ENCODE measurements around the gene AFAP1L2.
A peak's percentile ranks its signal among the peaks of the same experiment; 100 is the strongest.

The AFAP1L2 gene

DNA sequence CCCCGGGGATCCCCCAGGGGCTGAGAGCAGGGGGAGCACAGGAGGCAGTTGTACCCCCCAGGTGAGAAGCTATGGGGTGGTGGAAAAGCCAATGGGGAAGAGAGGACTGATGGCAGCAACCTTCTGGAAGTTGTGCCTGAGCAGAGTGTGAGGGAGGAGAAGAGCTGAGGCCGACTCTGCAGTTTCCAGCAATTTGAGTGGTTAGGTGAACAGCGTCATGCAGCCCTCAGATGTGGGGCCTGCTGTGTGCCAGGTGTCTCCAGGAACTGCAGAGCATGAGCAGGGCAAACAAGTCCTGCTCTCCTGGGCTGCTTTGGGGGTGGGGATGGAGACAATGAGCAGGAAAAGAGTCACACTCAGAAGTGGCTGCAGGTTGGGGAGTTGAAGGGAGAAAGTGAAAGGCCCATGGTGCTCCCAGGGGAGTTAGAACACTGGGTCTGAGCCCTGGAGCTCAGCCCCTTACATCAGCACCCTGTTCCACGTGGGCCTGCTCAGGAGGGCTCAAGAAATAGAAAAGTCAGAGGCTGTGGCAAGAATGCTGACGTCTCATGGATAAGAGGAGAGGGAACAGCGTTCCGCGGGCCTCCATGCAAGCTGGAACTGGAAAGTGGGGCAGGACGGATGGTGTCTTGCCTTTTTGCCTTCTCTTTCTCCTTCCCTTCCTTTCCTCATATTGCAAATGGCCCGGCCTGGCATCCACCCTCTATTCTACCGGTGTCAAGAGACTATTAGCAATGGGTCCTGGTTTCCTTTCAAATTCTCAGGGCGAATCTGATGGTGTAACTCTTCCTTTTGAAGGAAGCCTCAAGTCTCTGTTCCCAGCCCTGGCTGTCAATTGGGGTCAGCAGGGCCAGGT, 4.0 kb upstream of the AFAP1L2 start:
- no peak for DNase-seq

DNA sequence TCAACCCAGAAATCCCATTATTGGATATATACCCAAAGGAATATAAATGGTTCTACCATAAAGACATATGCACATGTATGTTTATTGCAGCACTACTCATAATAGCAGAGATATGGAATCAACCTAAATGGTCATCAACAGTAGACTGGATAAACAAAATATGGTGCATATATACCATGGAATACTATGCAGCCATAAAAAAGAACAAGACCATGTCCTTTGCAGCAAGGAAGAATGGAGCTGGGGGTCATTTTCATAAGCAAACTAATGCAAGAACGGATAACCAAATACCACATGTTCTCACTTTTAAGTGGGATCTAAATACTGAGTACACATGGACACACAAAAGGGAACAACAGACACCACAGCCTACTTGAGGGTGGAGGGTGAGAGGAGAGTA, 2.2 kb upstream of the AFAP1L2 start:
- DNase-seq: no peak

DNA sequence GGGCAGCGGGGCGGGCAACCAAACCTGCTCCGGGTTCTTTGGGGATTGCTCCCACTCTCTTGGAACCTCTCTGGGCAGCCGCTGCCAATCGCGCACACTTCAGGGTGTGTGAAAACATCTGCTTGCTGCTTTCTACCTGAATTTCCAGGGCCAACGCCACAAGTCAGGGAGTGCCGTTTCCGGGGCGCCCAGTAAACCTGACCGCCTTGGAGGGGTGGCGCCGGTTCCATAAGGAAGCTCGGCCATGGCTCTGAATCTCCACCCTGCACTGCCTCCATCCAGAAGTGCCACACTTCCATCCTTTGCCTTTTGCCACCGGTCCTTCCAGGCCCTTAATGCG, 679 bp upstream of the AFAP1L2 start:
- no peak for DNase-seq

DNA sequence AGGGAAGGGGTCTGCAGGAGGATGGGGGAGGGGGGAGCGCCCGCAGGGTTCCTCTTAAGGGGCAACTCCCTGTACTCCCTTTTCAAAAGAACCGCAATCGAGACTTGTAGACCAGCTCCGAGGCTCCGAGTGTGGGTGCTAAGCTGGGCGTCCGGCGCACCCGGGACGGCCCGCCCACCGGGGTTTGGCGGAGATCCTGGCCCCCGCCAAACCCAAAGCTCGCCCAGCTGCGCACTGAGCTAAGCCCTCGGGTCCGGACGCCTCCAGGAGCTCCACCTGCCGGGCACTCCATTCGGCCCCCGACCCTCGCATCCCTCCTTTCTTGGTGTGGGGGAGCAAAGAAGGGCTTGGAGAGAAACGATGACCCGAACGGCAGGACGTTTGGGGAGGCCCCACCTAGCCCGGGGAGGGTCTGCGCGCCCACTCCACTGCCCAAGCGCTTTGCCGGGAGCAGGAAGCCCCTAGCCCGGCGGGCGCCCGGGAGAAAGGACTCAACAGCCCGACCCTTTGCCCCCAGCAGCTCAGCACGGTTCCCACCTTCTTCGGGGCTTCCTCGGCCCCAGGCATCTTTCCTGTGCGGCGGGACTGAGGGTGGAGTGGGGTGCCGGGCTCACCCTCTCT, 651 bp downstream of the AFAP1L2 start:
- no peak for DNase-seq

DNA sequence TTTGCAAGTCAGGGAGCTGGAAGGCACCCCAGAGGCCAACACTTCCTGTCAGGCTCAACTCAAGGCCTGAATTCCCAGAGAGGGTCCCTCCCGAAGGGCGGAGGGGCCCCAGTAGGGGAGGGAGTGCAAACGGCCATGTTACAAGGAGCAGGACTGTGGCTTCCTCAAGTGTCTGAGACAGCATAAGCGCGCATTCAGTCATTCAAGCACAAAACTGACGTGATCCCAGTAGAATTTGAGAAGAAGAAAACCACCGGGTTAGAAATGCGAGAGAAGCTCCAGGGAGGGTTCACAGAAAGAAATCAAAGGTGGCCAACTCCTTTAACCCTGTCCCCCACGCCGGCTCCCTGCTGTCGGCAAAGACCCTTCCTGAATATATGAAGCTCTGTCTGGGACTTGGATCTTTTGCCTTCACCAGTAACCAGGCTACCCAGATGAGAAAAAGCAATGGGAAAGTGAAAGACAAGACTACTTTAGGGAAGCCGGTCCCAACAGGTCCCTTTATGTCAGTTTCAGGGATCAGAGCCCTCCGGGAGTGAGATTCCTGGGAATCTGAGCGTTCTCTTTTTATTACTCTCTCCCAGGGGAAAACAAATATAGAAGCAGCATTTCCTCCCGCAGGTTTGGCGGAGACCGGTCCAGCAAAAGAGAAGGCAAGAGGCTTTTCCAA, 1.3 kb downstream of the AFAP1L2 start:
- no peak for DNase-seq

DNA sequence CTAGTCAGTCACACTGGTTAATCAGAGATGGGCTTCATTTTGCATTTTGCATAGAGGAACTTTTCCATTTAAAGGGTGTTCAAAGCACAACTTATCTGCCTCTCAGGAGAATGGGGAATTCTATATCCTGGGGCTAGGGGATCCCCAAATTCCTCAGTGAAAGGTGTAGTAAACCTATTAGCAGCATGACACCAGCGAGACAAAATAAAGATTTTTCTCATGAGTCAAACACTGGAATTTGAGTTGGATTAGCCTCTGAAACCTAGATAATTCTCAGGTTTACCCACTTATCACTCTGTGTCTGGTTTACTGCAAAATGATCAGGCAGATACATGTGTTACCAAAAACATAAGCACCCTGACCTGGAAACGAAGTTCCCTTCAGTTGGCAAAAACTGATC, 2.1 kb downstream of the AFAP1L2 start:
- DNase-seq: no peak

DNA sequence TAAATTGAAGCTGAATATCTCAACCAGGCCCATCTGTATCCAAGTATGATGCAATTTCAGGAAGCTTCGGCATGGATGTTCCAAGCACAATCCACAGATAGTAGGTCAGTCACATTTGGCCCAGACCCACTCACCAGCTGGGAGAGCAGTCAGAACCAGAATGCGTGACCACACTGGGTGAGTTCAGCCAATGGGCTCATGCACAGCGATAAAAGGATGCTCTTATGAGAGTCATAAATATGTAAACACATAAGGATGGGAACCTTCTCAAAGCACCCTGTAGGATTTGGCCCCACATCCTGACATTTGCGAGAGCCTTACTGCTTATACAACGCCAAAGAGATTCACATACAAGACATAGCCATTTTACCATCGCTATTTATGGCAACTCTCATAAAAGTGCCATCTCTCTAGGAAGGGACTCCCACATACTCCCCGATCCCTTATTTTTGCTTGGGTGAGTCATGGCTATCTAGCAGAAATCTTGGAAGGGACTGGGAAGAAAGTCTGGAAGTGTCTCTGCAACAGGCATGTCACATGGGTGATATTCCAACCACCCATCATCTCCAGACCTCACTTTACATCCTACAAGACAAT, 3.0 kb downstream of the AFAP1L2 start:
- no peak for DNase-seq

DNA sequence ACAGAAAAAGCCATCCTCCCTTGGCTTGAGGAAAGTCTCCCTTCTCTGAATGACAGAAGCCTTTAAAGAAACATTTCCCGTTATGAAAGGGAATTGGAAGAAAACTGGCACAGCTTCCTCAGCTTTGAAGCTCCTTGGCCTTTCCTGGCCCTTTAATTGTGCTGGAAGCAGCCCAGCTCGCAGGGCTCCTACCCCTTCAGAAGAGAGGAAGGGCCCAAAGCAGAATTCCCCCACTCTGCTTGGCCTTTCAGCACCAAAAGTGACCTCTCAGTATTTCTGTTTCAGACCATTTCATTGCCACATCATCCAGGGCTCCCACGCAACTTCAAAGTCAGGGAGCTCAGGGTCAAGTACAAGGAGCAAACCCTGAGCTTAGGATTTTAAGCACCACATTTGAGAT, 4.2 kb downstream of the AFAP1L2 start:
- DNase-seq: no peak

DNA sequence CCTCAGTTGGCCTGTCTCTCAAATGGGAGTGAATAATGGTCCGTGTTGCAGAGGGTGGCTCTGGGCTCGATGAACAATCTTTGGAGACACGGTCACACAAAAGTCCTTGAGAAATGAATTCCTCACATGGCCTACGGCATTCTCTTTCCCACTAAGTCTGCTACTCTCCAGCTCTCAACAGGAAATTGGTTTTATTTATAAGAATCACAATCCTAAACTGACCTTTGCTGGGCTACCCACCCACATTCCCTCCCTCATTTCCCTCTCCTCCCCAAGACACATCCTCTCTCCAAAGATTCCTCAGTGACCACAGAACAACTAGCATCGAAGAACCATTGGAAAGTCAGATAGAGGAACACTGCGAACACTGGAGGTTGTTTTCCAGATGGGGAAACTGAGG, 4.7 kb downstream of the AFAP1L2 start:
- no peak for DNase-seq

DNA sequence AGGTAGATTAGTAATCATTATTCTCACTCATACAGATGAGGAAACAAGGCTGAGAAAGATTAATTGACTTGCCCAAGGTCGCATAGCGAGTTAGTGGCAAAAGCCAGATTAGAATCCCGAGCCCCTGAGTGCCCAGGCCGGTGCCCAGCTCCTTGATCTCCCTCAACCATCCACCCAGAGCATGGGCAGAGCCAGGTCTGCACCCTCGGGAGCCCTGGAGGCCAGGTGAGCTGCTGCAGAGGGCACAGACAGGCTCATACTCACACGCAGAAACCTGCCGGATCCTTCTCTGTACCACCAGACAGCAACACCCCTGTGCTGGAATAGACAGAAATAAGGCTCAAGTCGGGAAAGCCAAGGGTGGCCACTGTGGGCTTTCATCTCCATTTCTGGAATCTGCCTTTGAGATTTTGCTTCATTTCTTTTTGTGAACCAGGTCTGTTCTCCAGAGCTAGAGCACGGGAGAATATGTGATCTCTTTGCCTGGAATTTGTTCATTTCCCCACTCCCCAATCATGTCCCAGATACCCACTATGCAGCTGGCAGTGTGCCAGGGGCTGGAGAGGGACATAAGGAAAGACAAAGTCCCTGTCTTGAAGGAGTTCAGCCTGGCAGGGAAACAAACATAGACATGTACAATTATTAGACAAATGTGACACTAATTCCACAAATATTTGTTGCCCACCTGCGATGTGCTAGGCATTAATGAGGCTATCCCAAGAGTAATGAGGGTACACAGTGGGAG, 5.5 kb downstream of the AFAP1L2 start:
- DNase-seq: no peak

DNA sequence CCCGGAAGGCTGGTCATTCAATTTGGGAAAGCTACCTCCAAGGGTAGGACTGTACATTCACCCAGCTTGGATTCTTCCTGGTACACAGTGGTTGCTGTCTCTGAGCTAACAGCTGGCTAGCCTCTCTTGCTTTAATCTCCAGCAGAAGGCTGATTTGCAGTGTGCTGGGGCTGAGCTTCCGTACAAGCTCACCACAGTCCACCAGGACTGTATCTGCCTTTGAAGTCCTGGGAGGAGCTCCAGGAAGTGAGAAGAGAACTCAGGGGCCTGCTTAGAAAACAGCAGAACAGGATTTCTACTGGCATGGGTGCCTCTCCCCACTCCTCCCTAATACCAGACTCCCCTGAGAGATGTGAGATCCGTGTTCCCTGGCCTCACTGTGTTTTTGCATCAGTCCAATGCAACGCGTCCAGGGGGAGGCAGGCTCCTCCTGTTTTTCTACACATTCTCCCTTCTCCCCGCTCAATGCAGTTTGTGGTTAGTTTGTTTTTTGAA, 6.6 kb downstream of the AFAP1L2 start:
- peak; percentile 6 for DNase-seq

DNA sequence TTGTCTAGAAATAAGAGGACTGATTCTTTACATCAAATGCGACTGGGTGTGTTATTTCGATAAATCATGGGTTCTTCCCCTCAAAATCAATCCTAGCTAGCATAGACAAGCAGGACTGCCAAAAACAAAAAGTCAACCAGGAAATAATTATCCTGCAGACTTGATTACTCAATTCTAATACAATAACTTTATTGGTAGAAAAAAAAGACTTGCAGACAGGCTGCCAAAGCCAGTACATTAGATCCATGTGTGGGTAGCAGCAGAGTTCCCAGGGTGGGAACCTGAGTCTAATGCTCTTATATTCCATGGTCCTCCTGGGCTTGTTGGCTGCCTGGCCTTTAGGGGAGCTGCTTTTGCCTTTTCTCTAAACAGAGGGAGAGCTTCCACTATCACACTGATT, 7.8 kb downstream of the AFAP1L2 start:
- DNase-seq: no peak

DNA sequence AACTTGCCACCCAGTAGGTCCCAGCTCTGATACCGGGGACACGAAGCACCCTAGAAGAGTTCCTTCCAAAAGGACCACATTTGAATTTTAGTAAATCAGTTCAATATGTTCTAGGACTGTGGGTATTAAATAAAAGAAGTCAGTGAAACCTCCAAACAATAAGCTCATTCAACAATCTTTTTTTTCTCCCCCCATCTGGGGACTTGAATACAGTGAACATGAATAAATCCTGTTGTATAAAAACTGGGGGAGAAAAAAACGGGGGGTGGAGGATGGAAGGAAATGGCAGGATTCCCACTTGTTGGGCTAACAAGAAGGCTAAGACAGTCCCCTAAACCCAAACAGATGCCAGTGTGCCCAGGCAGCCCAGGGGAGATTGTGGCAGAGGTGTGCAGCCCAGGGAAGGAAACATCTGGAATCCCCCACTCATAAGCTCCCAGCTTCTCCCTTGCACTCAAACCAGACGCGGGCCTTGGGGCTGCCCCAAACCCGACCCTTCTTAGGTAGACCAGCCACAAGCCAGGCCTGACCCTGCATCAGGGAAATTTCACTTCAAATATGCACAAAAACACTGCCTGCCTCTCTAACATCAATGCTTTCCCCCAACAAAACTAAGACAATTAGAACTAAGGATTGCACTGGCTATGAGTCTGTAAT, 8.8 kb downstream of the AFAP1L2 start:
- DNase-seq: no peak

DNA sequence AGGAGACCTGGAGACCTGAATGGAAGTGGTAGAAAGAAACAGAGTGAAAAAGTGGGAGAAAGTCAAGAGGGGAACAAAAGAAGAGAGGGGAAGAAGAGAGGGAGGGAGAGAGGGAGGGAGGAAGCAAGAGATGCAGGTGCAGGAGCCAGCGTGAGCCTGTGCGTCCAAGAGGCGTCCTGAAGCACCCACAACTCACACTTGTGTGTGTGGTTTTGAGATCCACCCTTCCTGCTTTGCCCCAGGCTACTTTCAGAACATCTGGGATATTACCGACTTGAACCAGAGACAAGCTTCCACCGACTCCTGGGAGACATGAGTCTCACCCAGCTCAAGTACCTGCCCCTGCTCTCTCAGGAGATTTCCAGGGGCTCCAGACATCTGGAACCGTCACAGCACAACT, 9.8 kb downstream of the AFAP1L2 start:
- no peak for DNase-seq

DNA sequence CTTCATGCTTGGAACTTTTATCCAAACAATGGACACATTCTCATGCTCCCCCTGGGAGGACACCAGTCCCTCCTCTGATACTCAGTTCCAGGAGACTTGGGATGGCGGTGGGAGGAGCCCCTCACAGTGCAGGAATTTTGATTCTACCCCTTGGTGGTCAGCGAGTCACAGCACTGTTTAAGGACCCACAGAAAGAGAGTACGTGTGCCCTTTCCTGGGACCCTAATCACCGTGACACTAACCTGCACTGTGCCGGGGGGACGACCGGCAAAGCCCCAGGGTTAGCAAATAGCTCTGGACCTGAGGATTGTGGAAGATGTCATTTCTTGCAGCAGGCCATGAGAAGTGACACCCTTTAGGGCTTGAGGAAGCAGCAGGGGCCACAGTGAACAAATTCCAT, 10.4 kb downstream of the AFAP1L2 start:
- DNase-seq: no peak

DNA sequence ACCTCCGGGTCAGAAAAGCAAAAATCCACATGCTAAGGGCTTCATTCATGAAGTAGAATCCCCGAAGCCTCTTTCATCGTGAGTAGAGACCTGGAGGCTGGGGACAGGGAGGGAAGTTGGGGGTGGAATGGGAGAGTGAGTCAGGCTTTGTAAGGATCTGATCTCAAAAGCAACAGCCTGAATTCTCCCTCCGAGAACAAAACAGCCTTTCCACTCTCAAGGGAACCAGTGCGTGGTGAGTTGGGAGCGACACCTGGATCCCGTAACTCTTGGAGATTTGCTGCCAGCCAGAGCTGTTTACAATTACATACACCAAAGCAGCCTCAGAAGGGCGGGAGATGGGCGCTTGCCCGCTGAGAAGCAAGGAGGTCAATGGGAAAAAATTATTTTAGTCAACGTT, 10.8 kb downstream of the AFAP1L2 start:
- no peak for DNase-seq

DNA sequence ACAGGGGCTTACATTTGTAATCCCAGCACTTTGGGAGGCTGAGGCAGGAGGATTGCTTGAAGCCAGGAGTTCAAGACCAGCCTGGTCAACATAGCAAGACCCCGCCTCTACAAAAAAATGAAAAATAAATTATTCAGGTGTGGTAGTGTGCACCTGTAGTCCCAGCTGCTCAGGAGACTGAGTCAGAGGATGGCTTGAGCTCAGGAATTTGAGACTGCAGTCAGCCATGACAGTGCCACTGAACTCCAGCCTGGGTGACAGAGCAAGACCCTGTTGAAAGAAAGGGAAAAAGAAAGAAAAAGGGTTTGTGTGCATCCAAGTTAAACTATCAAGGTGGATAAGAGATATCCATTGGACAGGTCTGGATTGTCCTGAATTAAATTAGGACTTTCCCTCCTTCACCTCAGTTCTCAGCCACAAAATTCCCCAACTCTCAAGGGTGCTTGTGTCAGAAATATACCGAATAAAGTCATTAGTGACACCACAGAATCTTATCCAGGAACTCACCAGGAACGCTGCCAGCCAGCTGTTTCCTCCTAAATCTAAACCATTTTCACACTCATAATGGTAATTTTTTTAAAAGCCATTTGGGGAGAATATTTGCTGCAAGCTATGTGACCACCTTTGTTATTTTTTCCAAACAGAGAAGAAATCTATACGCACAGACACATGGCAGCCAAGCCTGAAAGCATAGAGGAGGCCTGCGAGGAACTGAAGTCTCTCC, 12.0 kb downstream of the AFAP1L2 start:
- DNase-seq: no peak

DNA sequence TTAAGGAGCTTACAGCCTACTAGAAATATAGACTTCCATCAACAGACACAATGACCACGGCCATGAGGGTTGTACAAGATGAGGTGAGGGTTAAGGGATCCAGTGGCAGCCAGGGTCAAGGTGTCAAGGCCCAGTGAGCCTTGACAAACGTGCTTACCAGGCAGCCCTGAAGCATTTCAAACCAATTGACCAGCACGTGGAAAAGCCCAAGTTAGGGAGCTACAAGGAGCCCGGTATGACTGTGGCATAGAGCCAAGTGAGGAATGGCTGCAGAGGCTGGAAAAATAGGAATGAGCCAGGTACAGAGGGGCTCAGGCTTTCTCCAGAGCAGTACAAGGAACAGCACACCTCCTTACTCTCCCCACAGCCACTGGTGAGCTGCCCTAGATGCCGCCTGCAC, 12.7 kb downstream of the AFAP1L2 start:
- DNase-seq: no peak

DNA sequence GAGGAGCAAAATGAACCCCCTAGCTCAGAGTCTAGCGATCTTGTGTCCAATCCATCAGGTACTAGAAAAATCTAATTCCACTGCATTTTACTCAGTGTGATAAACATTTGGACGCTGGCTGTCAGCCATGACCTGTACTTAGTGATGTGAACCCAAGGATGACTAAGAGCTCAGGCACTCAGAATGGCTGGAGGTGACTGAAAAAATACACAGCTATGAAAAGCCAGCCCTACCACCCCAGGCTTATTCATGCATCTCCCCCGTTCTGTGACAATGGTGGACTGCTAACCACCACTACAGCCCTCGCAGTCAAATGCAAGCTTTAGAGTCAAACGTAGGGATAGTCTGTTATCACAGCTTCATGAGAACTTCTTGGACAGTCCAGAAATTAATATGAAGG, 14.9 kb downstream of the AFAP1L2 start:
- DNase-seq: no peak

DNA sequence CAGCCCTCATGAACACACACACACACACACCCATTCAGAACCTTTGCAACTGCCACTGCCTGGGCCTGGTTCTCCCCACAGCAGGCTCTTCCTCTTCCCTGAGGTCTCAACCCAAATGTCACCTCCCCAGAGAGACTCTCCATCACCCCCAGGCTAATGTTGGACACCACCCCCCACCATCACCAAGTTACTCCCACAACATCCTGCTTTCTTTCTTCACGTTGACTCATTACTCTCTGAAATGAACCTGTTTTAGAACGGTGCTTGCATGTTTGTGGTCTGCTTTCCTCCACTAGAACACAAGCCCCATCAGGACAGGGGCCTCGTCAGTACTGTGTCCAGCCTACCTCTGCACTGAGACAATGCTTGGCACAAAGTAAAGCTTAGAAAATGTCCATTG, 16.0 kb downstream of the AFAP1L2 start:
- no peak for DNase-seq

DNA sequence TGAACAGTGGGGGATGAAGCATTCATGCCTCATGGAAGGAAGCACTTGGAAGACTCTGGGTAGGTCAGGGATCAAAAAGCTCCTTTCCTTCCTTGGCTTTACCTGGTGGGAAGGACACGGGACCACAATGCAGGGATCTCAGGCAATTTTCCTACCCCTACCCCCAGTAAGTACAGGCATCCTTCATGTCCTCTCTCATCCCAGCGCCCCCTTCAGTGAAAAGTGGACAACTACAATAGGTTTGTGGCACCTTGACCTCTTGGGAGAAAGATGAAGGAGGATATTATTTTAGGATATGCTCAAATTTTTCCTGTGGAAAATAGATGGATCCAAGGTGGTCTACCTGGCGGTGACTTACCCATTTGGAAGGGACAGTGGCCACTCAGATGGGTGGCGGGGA, 16.5 kb downstream of the AFAP1L2 start:
- no peak for DNase-seq

DNA sequence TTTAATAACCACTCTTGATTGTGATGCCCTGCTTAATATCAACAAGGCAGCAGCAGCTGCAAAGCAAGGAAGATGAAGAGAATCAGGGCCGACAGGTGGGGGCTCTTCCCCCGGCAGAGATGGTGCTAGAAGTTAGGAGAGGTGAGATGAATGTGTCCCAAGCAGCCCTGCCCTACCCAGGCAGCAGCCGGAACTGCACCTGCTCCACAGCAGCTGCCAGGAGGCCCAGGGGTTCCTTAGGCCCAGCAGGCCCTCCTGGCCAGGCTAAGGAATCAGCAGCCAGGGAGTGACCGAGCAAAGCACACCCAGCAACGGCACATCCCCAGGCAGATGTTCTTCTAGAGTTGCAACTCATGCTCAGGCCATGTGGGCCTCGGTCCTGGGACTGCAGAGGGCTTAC, 17.9 kb downstream of the AFAP1L2 start:
- no peak for DNase-seq
